Activated CD4-positive, CD25-positive, alpha-beta regulatory T cell treated with anti-CD3 and anti-CD28 coated beads, Interleukin-2, amount 50 U/mL, for 24 hours (primary cell): Measurements from ENCODE around the gene PHLDB2.

Experiments
- ATAC-seq, 2 donors: fragments of 150-1000 bp; cut with Tn5 transposase; one replicate each; pipeline ENCODE4 v1.10.0; 2021; ENCODE audit warnings: mild to moderate bottlenecking in 1 of 2, moderate library complexity in 1 of 2

The PHLDB2 gene

DNA sequence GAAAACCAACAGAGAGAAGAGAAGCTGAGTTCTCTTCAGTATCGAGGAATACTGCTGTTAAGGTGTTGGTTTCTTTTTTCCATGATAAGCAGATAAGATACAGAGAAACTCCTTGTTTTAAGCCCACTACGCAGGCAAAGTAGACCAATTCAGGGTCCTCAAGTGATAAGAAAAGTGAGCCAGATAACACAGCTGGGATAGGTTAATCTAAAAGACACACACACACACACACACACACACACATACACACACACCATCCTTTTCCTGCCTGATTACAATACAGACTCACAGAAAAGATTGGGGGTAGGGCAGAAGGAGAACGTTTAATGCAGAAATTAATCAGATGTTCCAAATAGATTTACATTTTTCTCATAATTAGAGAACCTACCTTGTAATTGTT lies 6.5 kb upstream of the PHLDB2 start:
- ATAC-seq = no peak

DNA sequence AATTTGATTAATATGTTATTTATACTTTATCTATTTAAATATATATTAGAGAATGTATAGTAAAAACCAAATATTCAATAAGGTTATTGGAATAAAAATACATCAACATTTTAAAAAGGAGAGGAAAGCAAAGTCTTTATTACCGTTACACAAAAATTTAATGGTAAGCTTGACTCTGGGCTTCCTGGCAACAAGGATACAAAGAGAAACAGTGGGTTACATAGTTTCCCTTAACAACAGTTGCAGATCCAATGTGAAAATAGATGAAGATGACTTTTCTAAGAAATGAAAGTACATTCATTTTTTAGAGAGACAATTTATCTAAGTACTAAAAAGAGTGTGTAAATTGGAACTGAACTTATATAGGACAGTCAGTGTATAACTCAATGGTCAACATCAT lies 6.0 kb upstream of the PHLDB2 start:
- ATAC-seq = no peak

DNA sequence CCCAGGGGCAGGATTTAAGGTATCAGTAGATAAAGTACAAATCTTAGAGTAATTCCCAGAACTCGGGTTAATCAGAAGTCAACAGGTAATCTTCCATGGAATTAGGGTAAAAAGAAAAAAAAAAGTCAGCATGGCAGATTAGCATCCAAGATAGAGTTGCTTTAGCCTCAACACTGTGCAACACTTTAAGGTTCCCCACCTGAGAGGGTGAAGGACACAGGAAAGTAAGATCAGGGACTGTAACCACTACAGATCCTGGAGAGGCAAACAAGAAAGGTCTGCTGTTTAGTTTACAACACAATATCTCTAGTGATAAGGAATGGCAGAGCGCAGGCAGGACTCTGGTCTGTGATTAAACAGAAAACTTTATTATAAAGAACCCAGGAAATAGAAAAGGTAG lies 4.1 kb upstream of the PHLDB2 start:
- ATAC-seq = no peak

DNA sequence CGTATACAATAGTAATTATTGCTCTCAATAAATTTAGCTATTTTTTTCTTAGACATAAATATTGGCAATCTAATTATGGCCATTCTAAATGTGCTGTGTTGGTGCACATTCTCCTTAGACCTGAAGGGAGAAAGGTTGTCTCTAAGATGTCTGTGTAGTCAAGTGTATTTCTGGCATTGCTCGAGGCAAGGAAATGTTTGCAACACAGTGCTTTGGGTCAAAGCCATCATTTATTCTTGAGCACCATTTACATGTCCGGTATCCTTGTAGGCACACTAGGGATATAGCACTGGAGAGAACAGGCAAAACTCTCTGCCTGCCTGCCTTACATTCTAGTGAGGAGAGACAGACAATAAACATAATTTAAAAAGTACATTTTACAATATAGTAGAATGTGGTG lies 2.6 kb upstream of the PHLDB2 start:
- ATAC-seq = no peak

DNA sequence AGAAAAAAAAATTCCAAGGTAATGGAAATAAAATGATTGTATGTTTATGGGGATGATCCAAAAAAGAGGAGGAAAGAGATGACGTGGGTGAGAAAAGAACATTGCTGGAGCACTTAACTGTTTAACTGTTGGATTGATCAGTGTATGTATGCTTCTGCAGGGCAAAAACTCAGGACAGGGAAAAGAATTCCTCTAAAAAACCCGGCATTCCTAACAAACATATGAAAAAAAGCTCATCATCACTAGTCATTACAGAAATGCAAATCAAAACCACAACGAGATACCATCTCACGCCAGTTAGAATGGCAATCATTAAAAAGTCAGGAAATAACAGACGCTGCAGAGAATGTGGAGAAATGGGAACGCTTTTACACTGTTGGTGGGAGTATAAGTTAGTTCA lies 1.6 kb upstream of the PHLDB2 start:
- no peak for ATAC-seq

DNA sequence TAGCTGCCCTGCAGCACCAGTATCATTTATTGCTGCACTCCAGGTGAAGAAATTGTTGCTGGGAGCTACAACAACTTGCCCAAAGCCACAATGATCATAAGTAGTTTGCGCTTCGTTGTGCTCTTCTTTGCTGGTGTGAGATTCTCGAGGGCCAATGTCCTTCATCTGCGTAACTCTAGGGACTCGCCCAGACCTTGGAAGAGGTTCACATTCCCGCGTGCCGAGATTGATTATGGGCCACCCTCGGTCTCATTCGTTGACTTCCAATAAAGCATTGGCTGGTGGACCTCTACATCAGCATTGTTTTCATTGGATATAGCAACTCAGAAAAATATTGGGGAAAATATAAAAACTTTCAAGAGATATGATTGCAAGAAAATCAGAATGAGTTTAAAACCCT lies 423 bp upstream of the PHLDB2 start:
- ATAC-seq = no peak

DNA sequence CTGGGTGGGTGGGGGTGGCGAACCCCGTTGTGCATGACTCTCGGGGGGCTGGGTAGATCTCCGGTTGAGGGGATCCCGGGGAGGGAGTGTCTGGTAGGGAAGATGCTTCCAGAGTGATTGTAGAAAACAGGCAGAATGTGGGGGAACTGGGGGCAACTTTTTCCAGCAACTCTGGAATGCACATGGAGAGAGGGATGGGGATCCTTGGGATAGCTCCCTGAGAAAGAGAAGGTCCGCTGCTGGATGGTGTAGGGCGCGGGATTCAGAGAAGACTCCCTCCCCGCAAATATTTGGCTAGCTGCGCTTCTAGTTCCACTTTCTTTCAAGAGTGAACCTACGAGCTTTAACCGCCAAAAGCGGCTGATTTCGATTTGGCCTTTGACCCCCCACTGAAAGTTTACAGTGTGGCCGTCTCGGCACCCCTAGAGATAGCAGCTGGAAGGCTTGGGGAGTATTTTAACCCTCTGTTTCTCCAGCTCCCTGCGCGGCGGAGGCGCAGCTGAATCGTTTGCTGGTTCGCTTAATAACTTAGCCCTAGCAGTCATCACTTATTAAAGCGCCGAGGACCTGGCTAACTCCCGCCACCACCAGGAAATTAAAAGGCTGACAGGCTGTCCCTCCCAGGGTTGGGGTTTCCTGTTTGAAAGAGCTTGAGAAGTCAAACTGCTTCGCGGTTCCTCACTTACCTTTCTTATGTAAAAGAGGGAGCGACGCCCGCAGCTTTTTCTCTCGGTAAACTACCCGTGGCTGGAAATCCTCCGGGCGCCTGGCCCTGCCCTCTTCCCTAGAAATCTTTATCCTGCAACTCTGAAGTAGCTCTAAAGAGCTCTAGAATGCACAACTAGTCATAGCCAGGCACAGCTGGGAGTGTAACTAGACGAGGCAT lies 1.2 kb downstream of the PHLDB2 start:
- peak; percentile 66 to 73 for ATAC-seq

DNA sequence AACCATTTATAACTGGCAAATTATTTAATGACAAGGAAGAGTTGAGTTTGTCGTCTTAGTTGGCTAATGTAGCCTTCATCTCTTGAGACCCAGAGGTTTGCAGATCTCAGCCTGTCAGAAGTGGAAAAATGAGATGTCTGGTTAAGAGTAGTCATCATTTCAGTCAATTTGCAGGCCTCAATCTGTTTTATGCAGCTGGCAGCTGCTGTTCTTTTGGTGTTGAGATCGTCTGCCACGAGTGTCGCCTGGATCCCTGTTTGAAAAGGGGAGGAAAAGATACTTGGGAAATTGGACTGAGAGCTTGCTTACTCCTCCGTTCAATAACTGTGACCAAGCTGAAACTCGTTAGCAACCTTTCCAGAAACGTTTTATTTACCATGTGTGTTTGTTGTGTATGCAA lies 2.3 kb downstream of the PHLDB2 start:
- no peak for ATAC-seq

DNA sequence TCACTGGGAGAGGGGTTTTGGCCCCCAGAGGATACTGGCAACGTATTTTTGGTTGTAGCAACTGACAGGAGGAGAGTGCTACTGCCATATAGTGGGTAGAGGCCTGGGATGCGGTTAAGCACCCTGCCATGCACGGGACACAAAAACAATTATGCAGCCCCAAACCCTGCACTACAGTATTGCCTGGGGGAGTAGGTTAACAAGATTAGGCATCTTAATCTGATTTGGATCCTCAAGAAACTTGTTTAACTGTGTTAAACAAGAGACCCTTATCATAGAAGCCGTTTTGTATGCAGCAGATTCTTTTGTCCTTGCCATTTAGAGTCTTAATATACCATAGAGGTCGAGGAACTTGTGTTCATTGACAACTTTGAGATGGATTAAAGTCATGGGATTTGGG lies 3.4 kb downstream of the PHLDB2 start:
- no peak for ATAC-seq

DNA sequence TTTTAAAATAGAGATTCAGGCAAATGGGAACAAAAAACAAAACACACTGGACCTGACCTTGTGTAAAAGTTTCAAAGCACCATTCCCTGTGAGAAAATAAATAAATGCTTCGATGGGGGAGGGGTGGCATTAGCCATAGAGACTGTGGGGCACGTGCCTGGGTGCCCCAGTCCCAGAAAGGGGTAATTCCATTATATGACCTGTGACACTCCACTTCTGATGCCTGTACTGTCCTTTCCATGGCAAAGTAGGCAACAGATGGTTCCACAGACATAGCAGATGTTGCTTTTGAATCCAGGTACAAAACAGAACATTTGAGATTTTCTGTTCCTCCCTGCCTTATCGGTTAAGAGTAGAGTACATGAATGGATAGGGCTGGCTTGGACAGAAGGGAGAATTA lies 3.9 kb downstream of the PHLDB2 start:
- no peak for ATAC-seq

DNA sequence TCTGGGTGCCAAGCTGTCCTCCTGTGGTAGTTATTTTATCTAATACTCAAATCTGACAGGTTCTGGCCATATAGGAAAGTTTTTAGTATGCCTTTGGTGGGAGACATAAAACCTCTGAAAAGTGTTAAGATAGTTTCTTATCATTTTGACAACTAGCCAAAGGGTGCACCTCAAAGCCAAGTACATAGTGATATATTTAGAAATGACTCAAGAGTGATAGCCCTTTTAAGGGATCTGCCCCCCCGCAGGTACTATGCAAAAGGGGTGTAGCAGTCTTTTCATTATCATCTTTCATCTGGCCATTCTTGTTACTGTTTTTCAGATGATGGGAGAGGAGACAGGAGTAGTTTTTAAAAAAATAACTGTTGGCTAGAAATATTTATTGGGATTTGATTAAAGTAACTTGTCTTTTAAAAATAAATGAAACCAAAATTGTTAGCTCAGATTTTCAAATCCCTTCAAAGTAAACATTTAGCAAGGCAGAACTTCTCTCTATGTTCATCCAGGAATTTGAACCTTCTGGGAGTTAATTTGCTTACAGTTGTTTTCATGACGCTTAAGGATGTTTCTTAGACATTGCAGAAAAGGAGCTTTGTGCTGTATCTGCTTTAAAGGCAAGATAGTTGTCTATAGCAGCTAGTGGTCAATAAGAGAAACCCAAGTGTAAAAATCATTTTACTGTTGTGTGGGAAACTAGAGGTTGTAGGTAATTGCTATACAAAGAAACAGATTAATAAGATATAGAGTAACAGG lies 5.1 kb downstream of the PHLDB2 start:
- no peak for ATAC-seq

DNA sequence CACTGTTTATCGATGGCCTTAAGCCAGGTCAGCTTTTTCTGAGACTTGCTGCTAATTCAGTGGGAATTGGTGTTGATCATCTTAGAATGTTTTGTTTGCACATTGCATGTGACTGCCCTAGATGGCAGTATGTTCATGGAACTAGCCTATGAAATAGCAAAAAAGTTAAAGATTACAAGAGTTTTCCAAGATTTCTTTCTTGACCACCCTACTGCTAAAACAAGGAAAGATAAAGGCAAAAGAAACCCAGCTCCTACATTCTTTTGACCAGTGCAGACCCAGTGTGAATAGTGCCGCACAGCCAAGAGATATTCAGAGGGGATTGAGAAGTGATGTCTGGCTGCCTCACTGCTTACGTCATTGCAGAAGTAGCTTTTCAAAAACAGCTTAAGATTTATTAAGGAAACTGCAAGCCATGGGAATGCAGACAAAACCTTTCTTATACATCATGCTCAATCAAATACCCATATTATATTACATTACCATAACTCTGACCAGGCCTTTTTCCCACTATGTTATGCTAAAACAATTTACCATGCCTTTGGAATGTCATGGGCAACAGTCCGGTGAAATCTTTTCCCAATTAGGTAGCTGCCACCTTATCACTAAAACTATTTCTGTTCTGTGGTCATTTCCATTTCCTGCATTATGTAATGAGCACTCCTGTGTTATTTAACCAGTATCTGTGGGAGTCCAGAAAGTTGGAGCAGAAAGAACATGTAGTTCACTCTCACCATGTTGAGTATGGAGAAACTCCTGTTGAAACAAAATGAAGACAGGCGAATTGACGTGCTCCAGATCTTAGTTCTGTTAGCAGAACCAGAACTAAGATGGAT lies 6.0 kb downstream of the PHLDB2 start:
- ATAC-seq = no peak

DNA sequence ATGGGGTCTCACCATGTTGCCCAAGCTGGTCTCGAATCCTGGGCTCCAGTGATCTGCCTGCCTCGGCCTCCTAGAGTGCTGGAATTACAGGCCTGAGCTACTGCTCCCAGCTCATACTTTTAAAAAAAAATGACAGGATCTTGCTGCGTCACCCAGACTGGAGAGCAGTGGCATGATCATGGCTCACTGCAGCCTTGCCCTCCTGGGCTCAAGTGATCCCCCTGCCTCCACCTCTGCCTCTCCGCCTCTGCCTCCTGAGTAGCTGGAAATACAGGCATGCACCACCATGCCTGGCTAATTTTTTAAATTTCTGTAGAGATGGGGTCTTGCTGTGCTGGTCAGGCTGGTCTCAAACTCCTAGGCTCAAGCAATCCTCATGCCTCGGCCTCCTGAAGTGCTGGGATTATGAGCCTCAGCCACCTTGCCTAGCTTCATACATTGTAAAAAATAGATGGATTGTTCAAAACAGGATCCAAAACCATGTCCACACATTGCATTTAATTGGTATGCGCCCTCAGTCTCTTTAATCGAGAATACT lies 8.9 kb downstream of the PHLDB2 start:
- no peak for ATAC-seq

DNA sequence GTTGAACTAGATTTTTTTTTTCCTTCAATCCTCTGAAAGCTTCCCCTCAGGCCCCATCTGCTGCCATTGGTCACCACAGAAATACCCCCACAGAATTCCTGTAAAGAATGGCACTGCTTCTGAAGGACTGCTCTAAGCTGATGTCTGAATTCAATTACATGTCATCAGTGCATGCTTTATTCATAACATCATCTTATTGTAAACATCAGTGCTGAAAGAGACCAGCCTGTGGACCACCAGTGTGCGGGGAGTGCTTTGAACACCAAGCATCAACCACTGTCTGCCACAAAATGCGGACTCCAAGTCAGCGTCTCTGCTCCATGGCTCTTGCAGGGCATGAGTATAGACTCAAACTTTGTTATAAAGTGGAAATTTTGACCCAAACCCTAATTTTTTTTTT lies 11.6 kb downstream of the PHLDB2 start:
- ATAC-seq = no peak

DNA sequence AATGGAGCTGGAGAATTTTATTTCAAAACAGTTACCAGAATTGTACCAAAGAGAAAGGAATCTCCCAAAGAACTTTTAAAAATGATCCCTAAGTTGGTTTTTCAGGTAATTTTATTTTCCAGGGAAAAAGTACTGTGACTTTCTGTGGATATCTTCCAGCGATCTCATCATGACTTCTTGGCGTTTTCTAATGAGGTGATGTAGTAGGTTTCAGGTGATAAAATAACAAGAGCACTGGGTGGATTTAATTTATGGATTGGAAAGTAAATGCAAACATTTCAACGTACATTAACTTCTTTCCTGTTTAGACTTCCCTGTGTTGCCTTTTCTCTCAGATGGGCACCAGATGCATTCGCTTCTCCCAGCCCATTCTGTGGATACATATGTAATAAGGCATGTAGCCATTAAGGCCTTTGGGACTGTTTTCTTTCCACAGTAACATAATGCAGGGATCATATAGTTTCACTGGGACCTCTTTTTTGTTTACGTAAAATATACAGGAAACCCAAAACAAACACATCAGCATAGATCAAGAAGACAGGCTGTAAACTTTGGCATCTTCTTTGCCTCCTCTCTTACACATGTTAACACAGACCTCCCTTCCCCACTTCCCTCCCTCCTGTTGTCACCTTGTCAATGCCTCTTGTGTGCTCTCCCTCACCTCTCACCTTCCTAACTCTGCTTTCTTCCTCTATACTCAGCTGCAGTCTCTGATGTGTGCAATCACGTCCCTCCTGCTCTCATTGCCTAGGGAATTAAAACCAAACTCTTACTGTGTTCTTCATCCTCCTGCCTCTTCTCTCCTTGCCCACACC lies 13.0 kb downstream of the PHLDB2 start:
- ATAC-seq = no peak

DNA sequence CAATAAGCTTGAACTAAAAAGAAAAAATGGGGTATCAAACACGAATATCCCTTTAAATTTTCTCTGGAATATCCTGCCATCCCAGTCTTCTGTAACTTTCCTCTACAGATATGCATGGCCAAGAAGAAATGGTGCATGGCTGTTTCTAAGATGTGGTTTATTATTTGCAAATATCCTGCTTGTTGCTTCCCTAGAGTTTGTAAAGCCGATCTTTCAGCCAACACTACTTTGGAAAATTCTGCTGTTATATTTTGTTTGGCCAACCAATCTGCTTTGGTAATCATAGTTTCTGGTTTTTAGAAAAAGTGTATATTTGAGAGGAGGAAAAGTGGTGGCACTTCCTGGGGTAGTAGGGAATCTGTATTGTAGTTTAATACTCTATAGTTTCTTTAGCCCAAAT lies 13.9 kb downstream of the PHLDB2 start:
- ATAC-seq = no peak

DNA sequence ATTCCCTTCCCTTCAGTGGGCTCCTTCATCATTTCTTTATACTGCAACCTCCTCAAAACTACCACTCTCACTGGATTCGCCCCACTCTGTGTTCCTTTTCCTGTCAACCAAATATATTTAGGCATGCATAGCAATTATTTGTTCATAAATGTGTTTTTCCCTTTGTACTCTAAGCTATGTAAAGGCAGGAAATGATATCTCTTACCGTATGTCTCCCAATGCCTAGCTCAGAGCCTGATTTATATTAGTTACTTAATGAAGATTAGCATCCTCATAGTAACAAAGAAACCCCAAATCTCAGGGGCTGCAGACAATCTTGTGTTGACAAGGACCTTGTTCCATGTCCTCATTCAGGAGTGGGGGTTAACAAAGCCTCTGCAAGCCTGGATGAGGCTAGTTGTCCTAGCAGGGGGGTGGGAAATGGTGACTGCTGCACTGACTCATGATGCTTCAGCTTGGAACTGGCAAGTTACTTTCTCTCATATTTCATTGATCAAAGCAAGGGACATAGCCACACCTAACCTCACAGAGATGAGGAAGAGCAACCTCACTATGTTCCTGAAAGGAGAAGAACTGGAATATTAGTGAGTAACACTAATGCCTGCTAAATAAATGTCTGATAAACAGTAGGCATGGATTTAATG lies 15.2 kb downstream of the PHLDB2 start:
- no peak for ATAC-seq

DNA sequence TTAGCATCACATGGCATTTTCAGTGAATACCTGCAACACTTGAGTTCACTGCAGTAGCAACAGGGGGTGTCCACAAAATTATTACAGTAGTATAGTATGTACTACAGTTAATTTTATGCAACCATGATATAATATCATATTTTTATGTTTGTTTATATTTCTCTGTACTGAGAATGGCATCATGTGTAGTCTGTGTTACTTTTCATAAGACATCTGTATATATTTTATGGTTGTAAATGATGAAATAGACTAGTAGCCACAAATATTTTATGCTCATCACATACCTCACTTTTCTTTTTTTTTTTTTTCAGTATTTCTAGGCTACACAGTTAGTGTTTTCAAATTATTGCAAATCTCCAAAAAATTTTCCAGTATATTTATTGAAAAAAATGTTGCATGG lies 22.4 kb downstream of the PHLDB2 start:
- no peak for ATAC-seq

DNA sequence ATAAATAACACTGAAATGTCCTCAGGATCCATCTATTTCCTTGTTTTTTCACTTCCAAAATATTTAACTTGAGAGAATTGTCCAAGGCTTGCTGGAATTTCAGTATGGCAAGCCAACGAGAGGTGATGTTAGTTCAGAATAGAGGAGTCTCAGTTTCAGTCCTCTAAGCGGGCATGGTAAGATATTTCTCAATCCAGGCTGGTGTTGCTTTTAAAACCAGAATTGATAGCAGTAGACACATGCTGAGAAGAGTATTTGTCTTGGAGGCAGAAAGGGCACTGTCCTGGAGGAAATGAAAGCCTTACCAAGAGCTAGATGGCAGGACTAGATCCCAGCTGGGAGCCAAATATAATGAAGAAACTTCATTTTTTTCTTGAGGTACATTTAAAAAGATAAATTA lies 23.1 kb downstream of the PHLDB2 start:
- ATAC-seq = no peak

DNA sequence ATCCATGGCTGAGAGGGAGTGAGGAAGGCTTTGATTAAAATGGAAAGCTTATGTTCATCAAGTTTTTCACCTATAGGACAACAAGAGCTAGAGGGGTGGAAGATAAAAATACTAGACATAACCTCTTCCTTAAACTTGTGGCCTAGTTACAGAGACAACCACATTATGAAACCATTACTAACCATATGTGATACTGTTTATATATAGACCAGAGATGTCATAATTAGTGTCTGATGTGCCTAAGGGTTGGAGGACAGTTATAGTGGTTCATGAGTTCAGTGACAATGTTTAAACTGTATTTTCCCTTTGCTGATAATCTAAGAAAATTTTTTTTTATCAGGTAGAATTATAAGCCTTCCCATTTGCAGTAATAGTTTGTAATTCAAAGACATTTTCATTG lies 23.7 kb downstream of the PHLDB2 start:
- no peak for ATAC-seq

DNA sequence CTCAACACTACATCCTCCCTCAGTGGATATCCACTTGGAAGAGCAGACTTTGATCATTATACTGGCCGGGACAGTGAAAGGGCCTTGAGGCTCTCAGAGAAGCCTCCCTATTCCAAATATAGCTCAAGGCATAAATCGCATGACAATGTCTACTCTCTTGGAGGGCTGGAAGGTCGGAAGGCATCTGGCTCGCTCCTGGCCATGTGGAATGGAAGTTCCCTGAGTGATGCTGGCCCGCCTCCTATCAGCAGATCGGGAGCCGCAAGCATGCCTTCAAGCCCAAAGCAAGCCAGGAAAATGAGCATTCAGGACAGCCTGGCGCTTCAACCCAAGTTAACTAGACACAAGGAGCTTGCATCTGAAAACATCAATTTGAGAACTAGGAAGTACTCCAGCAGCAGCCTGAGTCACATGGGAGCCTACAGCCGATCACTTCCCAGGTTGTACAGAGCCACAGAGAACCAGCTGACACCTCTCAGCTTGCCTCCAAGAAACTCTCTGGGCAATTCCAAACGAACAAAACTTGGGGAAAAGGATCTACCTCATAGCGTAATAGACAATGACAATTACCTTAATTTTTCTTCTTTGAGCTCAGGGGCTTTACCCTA lies 25.4 kb downstream of the PHLDB2 start:
- no peak for ATAC-seq
